ENCODE results near the gene SBF2. TPM values are rescaled to one million over a fixed set of nuclear protein-coding genes. Genes with fewer than 3 reads are reported as not detected.

Gene SBF2
- total RNA-seq, 2 donors from 2014 or later = 30.5 to 47.0 TPM

DNA sequence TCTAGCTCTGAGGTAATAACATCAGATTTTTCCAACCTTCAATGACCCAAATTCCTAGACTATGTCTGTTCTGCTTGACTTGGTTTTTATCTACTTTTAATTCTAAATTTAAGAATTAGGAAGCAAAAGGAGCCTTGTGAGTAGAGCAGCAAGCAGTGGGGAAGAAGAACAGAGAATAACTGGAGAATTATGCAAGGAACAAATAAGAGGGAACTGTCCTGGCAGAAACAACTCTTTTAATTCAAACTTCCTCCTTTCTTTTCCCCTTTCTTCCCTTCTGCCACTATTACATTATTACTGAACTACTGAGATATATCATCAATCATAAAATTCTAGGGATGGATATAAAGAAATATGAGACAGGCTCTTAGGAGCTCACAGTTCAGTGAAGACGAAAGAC, 276.1 kb downstream of the SBF2 start:
- no peaks in the 10 kb centered on the region for H3K27me3 ChIP-seq
- H3K4me3 ChIP-seq = no peak overlapping the region
- no peak overlapping the region for H3K9ac ChIP-seq (ENCODE audit: low read depth in 2 of 2, low read length in 2 of 2)
- TF ChIP-seq CTCF (IDR thresholded peaks at IDR 0.05) = no peak
- H3K4me1 ChIP-seq = no peaks in the 10 kb centered on the region
- H3K36me3 ChIP-seq = no peaks in the 10 kb centered on the region
- H3K9me3 ChIP-seq = no peaks in the 10 kb centered on the region
- intact Hi-C loops (cut with DNase I) = no loop called here
- H3K27ac ChIP-seq = no peak overlapping the region
- DNase-seq = no peak

- Histone ChIP-seq H3K27me3 (no peaks in the 10 kb centered on the region), H3K36me3 (no peaks in the 10 kb centered on the region), H3K9me3 (no peaks in the 10 kb centered on the region), H3K27ac (no peak overlapping the region), H3K4me1 (no peaks in the 10 kb centered on the region), H3K4me3 (no peak overlapping the region), H3K9ac (ENCODE audit: low read depth in 2 of 2, low read length in 2 of 2) (no peak overlapping the region)
- intact Hi-C loops (cut with DNase I) = no loop called here
- DNase-seq = no peak
- TF ChIP-seq CTCF (IDR thresholded peaks at IDR 0.05) = no peak
Observed at GRCh38 chr11:10017050-10017449, 277.0 kb downstream of the SBF2 start.

- Histone ChIP-seq H3K27ac (no peak overlapping the region), H3K4me1 (no peaks in the 10 kb centered on the region), H3K36me3 (no peaks in the 10 kb centered on the region), H3K9me3 (no peaks in the 10 kb centered on the region), H3K9ac (ENCODE audit: low read depth in 2 of 2, low read length in 2 of 2) (no peak overlapping the region), H3K27me3 (no peaks in the 10 kb centered on the region), H3K4me3 (no peak overlapping the region)
- intact Hi-C loops (cut with DNase I) = no loop called here
- no peak for DNase-seq
- TF ChIP-seq CTCF (IDR thresholded peaks at IDR 0.05) = no peak
Observed at GRCh38 chr11:10012068-10012467, 282.0 kb downstream of the SBF2 start.

- H3K4me3 ChIP-seq = no peak overlapping the region
- H3K9ac ChIP-seq (ENCODE audit: low read depth in 2 of 2, low read length in 2 of 2) = no peak overlapping the region
- H3K9me3 ChIP-seq = no peaks in the 10 kb centered on the region
- DNase-seq = no peak
- no peak overlapping the region for H3K27ac ChIP-seq
- H3K36me3 ChIP-seq = no peaks in the 10 kb centered on the region
- intact Hi-C loops (cut with DNase I) = no loop called here
- no peak for TF ChIP-seq CTCF (IDR thresholded peaks at IDR 0.05)
- no peaks in the 10 kb centered on the region for H3K27me3 ChIP-seq
- no peaks in the 10 kb centered on the region for H3K4me1 ChIP-seq
Observed at GRCh38 chr11:10005955-10006525, 288.0 kb downstream of the SBF2 start.

- H3K36me3 ChIP-seq = no peaks in the 10 kb centered on the region
- no peak overlapping the region for H3K27ac ChIP-seq
- no peaks in the 10 kb centered on the region for H3K9me3 ChIP-seq
- no peak overlapping the region for H3K9ac ChIP-seq (ENCODE audit: low read depth in 2 of 2, low read length in 2 of 2)
- H3K27me3 ChIP-seq = no peaks in the 10 kb centered on the region
- intact Hi-C loops (cut with DNase I) = no loop called here
- no peaks in the 10 kb centered on the region for H3K4me1 ChIP-seq
- no peak for TF ChIP-seq CTCF (IDR thresholded peaks at IDR 0.05)
- H3K4me3 ChIP-seq = no peak overlapping the region
- no peak for DNase-seq
Observed at GRCh38 chr11:10004526-10005113, 289.4 kb downstream of the SBF2 start.

All from colonic mucosa (tissue), 4 donors.